Central memory CD8-positive, alpha-beta T cell (primary cell): ENCODE results near the gene CASKIN2.
A peak's percentile ranks its signal among the peaks of the same experiment; 100 is the strongest.

Source experiments
- ATAC-seq: fragments of 150-1000 bp; cut with Tn5 transposase; replicated peaks from 2 replicates; pipeline ENCODE4 v1.10.0; 2022; ENCODE audit warnings: mild to moderate bottlenecking, moderate FRiP score, moderate number of reproducible peaks; ENCODE audit not compliant: poor library complexity, severe bottlenecking; ENCODE audit errors: extremely low read depth
- DNase-seq, 2 donors: peaks; one replicate each; pipeline ENCODE4 v3.0.0; 2021; ENCODE audit warnings: low spot score in 2 of 2
- H3K27ac Mint-ChIP-seq: one replicate; pipeline ENCODE4 v1.8.0; 2022; ENCODE audit warnings: low read depth, mild to moderate bottlenecking, moderate library complexity, mixed read lengths
- H3K27me3 Mint-ChIP-seq: one replicate; pipeline ENCODE4 v1.8.0; 2022; ENCODE audit warnings: mixed read lengths
- H3K36me3 Mint-ChIP-seq: one replicate; pipeline ENCODE4 v1.8.0; 2022; ENCODE audit warnings: mild to moderate bottlenecking, moderate library complexity, mixed read lengths; ENCODE audit not compliant: insufficient read depth
- H3K4me1 Mint-ChIP-seq: one replicate; pipeline ENCODE4 v1.8.0; 2022; ENCODE audit warnings: mixed read lengths
- H3K4me3 Mint-ChIP-seq: one replicate; pipeline ENCODE4 v1.8.0; 2022; ENCODE audit warnings: mild to moderate bottlenecking, moderate library complexity, mixed read lengths
- H3K9me3 Mint-ChIP-seq: one replicate; pipeline ENCODE4 v1.8.0; 2022; ENCODE audit warnings: mixed read lengths

CASKIN2 gene

DNA sequence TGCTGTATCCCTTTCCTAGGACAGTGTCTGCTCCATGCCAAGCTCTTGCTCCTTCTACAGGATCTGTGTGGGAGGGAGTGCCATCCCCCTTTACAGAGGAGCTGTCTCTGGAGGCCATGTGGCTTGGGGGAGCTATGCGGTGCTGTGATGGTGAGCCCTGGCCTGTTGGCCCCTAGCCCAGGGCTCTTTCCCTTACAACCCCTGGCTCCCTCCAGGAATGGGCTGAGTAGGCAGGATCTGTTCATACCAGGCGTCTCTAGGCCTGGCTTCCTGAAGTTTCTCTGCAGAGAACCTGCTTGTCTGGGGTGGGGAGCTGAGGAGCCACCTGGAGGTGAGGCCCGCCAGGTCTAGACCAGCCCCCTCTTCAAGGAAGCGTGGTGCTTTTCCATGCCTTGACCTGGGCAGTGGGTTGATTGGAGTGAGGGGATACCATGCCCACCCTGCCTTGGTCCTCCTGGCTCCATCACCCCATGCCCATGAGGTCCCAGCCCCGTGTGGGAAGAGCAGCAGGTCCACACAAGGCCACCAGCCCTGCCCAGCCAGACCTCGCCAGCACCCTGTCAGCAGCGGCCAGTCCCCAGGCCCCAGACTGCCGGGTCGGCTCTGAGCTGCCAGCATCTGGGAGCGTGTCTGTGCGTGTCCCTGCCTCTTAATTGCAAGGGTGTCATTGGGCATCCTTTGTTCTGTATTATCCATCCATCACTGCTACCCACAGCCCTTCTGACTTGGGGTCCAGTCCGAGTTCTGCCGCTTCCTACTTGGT, 24.8 kb upstream of the CASKIN2 start:
- Mint-ChIP-seq H3K4me3 (no peak overlapping the region), H3K4me1 (peaks cover 29% of the 10 kb centered on the region), H3K9me3 (no peaks in the 10 kb centered on the region), H3K27ac (peak overlapping the region; percentile 79), H3K36me3 (peaks cover 17% of the 10 kb centered on the region), H3K27me3 (no peaks in the 10 kb centered on the region)
- no peak for ATAC-seq
- no peak for DNase-seq

DNA sequence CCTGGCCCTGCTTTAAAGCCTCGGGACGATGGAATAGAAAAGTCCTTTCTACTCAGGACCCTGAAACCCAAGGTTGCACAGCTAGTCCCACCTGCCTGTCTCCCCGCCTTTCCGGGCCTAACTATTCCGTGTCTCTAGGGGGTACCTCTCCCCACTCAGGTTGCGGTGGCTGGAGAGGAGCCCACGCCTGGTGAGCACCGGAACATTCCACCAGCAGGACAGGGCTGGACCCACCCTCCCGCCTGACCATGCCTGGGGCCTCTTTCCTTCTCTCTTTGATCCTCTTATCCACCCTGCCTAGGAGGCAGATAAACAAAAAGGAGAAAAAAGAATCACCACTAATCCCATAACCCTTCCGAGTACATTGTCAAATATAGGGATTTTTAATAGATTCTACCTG, 21.0 kb upstream of the CASKIN2 start:
- no peaks in the 10 kb centered on the region for H3K27me3 Mint-ChIP-seq
- no peak for DNase-seq
- no peak overlapping the region for H3K4me3 Mint-ChIP-seq
- H3K27ac Mint-ChIP-seq, result peak overlapping the region; percentile 16
- H3K36me3 Mint-ChIP-seq, result peaks cover 32% of the 10 kb centered on the region
- H3K9me3 Mint-ChIP-seq, result no peaks in the 10 kb centered on the region
- no peak for ATAC-seq
- peaks cover 41% of the 10 kb centered on the region for H3K4me1 Mint-ChIP-seq

DNA sequence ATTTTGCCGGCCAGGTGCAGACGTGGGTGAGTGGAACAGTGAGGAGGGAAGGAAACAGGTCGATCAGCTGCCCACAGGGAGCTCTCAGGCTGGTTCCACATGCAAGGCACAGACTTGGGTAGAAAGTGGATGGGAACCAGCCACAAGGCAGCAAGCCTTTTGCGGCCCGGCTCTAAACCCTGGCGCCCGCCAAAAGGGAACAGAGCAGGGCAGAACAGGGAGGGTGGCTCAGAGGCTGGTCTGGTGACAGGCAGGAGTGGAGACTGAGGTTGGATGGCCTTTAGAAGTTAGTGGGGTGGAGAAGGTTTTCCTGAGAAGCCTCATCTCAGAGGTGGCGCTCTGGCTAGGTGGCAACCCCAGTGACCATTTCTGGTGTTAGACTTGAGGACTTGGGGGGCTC, 20.5 kb upstream of the CASKIN2 start:
- H3K9me3 Mint-ChIP-seq, result no peaks in the 10 kb centered on the region
- no peaks in the 10 kb centered on the region for H3K27me3 Mint-ChIP-seq
- peaks cover 32% of the 10 kb centered on the region for H3K36me3 Mint-ChIP-seq
- no peak for ATAC-seq
- peak overlapping the region; percentile 93 for H3K27ac Mint-ChIP-seq
- H3K4me3 Mint-ChIP-seq, result peak overlapping the region; percentile 64
- H3K4me1 Mint-ChIP-seq, result peaks cover 37% of the 10 kb centered on the region
- DNase-seq, result no peak

DNA sequence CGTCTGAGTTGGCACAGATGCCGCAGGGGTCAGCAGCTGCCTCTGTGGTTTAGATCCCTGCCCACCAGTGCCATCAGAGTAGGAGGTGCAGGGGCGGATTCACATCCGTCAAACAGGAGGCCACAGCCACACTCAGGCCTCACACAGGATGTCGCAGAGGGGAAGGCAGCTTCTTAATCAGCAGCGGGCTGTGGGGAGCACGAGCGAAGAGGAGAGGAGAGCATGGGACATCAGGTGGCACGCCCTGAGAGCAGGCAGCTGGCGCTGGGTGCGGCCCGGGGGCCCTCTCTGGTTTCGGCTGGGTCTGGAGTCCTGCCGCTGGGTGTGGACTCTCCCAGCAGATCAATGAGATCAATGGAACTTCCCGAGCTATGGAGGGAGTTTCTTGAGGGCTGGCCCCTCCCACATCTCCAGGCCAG, 19.8 kb upstream of the CASKIN2 start:
- H3K36me3 Mint-ChIP-seq, result peaks cover 32% of the 10 kb centered on the region
- DNase-seq (peak; percentile 50 to 74), ATAC-seq (peak; percentile 99)
- H3K9me3 Mint-ChIP-seq, result no peaks in the 10 kb centered on the region
- peak overlapping the region; percentile 93 for H3K27ac Mint-ChIP-seq
- peaks cover 33% of the 10 kb centered on the region for H3K4me1 Mint-ChIP-seq
- H3K4me3 Mint-ChIP-seq, result peak overlapping the region; percentile 64
- no peaks in the 10 kb centered on the region for H3K27me3 Mint-ChIP-seq

DNA sequence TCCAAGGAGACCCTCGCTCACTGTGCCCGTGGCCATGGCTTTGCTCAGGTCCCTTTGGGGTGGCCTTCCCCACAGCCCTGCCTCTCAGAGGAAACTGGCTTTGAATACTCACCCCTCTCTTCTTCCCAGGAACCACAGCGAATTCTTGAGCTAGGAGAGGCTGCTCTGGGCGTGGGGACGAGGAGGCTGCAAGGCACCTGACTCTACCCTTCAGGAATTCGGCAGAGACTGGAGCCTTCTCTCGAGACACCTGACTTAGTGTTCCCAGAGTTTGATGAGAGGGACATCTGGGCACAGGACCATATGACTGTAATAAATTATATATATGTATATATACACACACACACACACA, 16.4 kb upstream of the CASKIN2 start:
- ATAC-seq (no peak), DNase-seq (no peak)
- H3K27ac Mint-ChIP-seq, result no peak overlapping the region
- H3K27me3 Mint-ChIP-seq, result no peaks in the 10 kb centered on the region
- H3K9me3 Mint-ChIP-seq, result no peaks in the 10 kb centered on the region
- H3K4me1 Mint-ChIP-seq, result peaks cover 32% of the 10 kb centered on the region
- H3K36me3 Mint-ChIP-seq, result peaks cover 24% of the 10 kb centered on the region
- H3K4me3 Mint-ChIP-seq, result no peak overlapping the region

DNA sequence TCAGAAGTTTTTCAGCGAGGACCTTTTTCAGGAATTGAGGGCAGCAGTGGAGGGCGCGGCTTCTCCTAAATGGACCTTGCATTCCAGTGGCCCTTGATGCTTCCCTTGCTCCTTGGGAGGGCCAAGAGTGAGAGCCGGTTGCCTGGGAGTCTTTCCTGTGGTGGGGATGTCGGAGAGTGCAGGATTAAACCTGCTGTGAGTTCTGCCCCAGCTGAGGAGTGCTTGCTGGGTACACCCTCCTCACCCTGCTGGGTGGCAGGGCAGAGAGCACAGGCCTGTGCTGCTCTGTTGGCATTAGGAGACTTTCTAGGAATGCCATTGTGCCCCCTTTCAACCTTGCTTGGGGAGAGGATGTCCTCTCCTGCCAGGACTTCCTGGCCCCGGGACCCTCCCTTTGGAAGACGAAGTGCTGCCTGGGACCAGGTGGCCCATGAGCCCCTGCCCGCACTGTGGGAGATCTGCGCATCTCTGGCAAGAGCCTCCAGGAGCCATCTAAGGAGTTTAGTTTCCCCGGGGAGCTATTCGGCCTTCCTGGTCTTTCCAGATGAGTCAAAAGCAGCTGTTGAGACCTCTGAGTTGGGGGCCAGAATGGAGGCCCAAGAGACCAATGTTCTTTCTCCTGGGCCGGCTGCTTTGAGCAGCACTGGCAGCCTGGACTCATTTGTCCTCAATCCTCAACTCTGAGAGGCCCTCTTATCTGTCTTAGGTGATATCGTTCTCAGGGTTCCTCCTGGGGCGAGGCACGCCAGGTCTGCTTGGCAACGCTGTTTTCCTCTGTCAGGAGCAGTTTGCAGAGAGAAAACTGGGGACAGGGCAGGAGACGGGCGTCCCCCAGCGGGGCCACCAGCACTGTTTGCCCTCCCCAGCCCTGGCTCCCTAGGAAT, 15.7 kb upstream of the CASKIN2 start:
- DNase-seq (no peak), ATAC-seq (no peak)
- Mint-ChIP-seq H3K4me3 (no peak overlapping the region), H3K9me3 (no peaks in the 10 kb centered on the region), H3K27ac (no peak overlapping the region), H3K27me3 (no peaks in the 10 kb centered on the region), H3K36me3 (peaks cover 27% of the 10 kb centered on the region), H3K4me1 (peaks cover 38% of the 10 kb centered on the region)

DNA sequence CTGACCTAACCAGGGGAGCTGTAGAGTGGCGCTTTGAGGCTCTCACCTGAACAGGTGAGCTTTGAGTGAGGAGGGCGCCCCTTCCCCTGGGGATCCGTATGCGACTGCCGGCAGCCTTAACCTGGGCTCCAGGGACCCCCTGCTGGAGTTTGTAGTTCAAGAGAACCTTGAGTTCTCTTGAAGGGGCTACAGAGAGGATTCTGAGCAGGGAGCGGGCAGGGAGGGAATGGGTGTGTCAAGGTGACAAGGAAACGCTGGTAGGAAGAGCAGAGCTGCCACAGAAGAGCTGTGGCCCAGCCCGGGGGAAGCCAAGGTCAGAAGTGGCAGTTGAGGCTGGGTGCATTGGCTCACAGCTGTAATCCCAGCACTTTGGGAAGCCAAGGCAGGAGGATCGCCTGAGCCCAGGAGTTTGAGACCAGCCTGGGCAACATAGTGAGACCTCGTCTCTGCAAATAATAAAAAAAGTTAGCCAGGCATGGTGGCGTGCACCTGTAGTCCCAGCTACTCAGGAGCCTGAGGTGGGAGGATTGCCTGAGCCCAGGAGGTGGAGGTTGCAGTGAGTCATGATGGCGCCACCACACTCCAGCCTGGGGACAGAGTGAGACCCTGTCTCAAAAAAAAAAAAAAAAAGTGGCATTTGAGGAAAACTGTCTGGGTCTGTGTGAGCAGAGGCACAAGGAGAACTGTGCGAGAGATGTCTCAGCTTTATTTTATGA, 11.4 kb upstream of the CASKIN2 start:
- H3K27me3 Mint-ChIP-seq, result no peaks in the 10 kb centered on the region
- peaks cover 11% of the 10 kb centered on the region for H3K4me1 Mint-ChIP-seq
- no peak overlapping the region for H3K27ac Mint-ChIP-seq

DNA sequence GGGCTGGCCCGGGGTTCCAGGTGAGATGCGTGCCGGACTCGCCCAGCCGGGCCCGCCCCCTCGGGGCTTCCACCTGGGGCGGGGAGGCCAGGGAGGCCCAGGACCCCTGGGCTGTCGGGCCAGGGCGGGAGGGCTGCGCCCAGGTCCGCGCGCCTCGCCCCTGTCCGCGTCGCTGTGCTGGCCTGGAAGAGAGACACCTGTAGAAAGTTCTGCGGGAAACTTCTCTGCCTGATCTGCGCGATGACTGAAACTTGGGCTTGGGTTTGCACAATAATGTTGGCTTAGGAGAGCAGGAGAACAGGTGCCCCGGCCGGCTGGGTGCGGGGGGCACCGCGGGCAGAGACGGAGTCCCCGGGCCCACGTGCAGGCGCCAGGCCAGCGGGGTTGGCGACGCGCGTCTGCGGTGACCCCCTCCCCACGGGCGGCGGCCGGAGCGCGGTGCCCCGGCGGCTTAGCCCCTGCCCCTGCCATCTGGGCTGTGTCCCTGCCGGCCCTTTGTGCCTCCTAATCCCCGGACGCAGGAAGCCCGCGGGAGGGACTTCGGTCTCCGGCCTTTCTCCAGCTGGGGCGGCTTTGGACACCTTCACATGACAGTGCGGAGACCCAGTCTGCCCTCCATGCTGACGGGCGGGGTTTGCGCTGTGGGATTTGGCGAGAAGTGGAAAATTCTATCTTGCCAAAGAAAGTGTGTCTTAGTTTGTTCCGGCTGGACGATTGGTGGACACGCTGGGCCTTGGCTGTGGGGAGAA, 10.6 kb upstream of the CASKIN2 start:
- H3K36me3 Mint-ChIP-seq, result peaks cover 14% of the 10 kb centered on the region
- DNase-seq (no peak), ATAC-seq (peak; percentile 24)
- peak overlapping the region; percentile 81 for H3K4me3 Mint-ChIP-seq
- no peaks in the 10 kb centered on the region for H3K27me3 Mint-ChIP-seq
- H3K4me1 Mint-ChIP-seq, result peaks cover 11% of the 10 kb centered on the region
- H3K9me3 Mint-ChIP-seq, result no peaks in the 10 kb centered on the region
- no peak overlapping the region for H3K27ac Mint-ChIP-seq

More for the DNA sequence above, 11.4 kb upstream of the CASKIN2 start:
- Mint-ChIP-seq H3K4me3 (peak overlapping the region; percentile 81), H3K9me3 (no peaks in the 10 kb centered on the region), H3K36me3 (peaks cover 20% of the 10 kb centered on the region)
- ATAC-seq, result no peak
- no peak for DNase-seq

DNA sequence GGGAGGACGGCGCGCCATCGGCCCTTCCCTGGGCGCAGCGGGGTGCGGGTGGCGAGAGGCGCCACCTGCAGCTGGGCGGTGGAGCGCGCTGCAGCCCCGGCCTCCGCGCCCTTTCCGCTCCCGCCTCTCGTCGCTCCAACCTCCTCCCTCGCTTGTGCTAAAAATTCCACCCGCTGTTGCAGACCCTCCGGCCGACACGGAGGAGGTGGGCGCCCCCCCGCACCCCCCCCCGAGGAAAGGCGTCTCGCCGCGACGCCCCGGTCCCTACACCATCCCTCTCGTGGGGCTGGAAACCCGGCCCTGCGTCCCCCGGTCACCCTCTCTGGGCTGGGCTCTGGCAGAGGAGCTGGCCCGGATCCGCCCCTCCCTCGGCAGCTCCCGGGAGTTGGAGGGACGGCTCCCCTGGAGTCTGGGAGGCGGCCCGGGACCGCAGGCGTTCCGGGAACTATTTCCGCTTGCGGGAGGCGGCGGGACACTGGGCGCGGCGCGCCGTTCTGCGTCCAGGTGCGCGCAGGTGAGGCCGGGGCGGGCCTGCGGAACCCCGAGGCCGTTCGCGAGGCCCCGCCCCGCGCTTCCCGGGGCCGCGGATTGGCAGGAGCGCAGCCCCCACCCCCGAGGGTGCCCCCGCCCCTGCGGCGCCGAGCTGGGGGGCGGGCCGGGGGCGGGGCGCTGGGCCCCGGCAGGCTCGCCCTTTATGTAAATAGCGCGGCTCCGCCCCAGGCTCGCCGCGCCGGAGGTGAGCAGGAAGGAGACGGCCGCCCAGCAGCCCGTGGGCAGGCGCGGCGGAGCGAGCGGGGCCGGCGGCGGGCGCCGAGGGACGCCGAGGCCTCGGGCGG, 9.9 kb upstream of the CASKIN2 start, which contains the start of gene LLGL2:
Gene LLGL2, plus strand, starts transcription at position 728 of the 836 bp plus-strand sequence. CDS start 17,730 bp downstream, outside the sequence.
- Mint-ChIP-seq H3K4me3 (peak within 1 kb of the TSS; percentile 81), H3K4me1 (peaks cover 11% of the 10 kb centered on the region), H3K9me3 (no peaks in the 10 kb centered on the region), H3K36me3 (peaks cover 14% of the 10 kb centered on the region), H3K27ac (no peak within 1 kb of the TSS), H3K27me3 (no peaks in the 10 kb centered on the region)
- ATAC-seq (peak; percentile 90), DNase-seq (peak; percentile 62 to 77)

DNA sequence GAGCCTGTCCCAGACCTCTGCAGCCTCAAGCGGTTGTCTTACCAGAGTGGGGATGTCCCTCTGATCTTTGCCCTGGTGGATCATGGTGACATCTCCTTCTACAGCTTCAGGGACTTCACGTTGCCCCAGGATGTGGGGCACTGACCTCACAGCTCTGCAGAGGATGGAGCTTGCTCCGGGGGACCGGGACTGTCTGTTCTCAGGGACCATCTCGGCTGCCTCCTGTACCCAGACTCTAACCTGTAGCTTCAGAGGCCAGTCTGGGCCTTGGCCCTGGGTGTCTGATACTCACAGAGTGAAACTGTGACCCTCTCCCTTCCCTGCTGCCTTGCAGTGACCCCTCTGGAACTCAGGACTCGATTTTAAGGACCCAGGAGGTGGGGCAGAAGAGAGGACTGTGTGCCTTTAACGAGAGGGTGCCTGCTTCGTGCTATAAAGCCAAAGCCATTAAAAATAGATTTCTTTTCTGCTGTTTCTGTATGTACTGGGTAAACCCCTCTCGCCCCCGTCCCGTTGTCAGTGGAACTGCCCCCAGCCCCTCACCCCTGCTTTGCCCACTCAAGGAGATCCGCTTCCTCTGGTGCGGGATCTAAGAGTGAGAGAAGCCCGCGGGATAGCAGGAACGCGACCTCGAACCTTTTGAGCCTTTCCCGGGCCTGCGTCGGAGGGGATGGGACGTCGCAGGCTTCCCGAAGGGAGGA, 9.1 kb upstream of the CASKIN2 start:
- Mint-ChIP-seq H3K27ac (no peak overlapping the region), H3K4me3 (peak overlapping the region; percentile 81), H3K9me3 (no peaks in the 10 kb centered on the region), H3K4me1 (peaks cover 11% of the 10 kb centered on the region), H3K36me3 (peaks cover 18% of the 10 kb centered on the region), H3K27me3 (no peaks in the 10 kb centered on the region)
- ATAC-seq (no peak), DNase-seq (no peak)

DNA sequence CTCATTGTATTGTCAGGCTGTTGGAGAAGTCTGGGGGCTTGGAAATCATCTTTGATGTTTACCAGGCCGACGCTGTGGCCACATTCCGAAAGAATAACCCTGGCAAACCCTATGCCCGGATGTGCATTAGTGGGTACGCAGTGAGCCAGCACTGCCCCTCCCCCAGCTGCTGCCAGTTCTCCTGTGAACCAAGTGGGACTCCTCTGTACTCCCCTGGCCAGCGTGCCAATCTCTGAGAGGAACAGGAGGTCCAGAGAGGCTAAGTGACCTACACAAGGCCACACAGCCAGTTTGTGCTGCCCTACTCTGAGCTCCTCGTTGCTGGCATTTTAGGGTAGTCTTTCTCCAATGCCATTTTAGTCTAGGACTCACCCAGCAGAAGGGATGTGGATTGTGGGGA, 8.3 kb upstream of the CASKIN2 start:
- peaks cover 13% of the 10 kb centered on the region for H3K4me1 Mint-ChIP-seq
- peaks cover 21% of the 10 kb centered on the region for H3K36me3 Mint-ChIP-seq
- H3K9me3 Mint-ChIP-seq, result no peaks in the 10 kb centered on the region
- no peaks in the 10 kb centered on the region for H3K27me3 Mint-ChIP-seq
- DNase-seq (no peak), ATAC-seq (no peak)
- no peak overlapping the region for H3K27ac Mint-ChIP-seq
- no peak overlapping the region for H3K4me3 Mint-ChIP-seq
